Activated CD4-positive, alpha-beta T cell treated with anti-CD3 and anti-CD28 coated beads, Interleukin-2, amount 50 U/mL, for 48 hours (primary cell): ENCODE data around the gene ANTXR1.

Source experiments
- DNase-seq, 2 experiments: peaks; one replicate each; pipeline ENCODE4 v3.0.0-alpha.2; 2020

Gene ANTXR1

GRCh38 chr2:69034845-69035244 is 21.9 kb downstream of the ANTXR1 start:
- no peak for DNase-seq

DNA sequence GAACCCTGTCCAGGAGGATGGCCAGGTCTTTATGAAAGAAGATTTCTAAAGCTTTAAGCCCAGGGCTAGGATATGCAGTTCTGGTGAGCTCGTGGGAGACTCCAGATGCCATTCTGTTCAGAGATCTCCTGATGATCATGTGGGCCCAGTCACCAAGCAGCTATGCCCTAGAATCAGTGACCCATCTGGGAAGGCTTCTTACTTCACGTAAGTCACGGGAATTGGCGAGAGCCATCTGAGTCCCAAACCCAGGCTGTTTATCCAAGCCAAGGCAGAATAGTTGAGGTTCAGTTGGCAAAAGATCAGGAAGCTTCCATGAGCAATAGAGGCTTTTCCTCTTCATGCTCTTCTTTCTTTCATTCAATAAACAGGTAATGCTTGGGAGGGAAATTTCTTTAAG is 23.9 kb downstream of the ANTXR1 start:
- DNase-seq, result no peak

DNA sequence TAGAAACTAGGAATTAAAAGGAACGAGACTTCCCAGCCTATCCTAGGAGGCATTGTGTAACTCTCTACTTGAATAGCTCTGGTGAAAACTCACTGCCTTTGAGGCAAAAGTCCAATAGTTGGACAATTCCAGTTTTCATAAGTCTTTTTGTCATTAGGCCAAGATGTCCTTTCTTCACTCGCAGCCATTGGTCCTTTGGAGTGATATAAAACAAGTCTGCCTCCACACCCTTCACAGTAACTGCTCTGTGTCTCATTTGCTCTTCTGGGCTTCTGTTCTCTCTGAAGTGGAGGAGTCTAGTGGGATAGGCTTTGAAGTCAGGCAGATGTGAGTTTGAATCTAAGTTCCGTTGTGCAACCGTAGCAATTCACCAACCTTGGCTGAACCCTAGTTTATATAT is 28.2 kb downstream of the ANTXR1 start:
- no peak for DNase-seq

DNA sequence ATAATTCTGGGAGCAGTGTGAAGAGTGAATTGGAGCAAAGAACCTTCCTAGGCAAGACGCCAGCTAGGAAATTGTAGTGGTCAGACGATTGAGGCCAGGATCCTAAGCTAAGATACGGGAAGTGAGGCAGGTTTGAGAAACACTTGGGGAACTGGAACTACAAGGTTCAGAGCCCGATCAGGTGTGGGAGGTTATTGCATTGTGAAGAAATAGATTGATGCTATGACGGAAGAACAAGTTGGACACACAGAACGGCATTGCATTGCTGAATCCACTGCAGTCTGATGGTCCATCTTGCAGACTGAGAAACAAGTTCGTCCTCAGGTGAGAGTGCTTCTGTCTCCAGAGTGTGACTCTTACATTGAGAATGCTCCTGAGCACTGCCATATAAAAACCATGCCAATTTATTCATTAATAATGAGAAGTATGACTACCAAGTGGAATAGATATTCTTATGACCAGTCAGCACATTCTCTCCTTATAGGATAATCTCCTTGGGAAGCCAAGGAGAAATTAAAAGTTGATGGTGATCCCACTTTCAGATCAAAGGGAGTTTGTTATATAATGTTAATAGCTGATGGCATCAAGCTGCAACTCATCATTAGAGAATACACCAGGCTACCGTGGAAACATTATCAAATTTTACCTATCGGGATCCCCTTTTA is 30.9 kb downstream of the ANTXR1 start:
- DNase-seq, result no peak

- no peak for DNase-seq
These were observed 33.3 kb downstream of the ANTXR1 start for GRCh38 chr2:69046221-69046662.

DNA sequence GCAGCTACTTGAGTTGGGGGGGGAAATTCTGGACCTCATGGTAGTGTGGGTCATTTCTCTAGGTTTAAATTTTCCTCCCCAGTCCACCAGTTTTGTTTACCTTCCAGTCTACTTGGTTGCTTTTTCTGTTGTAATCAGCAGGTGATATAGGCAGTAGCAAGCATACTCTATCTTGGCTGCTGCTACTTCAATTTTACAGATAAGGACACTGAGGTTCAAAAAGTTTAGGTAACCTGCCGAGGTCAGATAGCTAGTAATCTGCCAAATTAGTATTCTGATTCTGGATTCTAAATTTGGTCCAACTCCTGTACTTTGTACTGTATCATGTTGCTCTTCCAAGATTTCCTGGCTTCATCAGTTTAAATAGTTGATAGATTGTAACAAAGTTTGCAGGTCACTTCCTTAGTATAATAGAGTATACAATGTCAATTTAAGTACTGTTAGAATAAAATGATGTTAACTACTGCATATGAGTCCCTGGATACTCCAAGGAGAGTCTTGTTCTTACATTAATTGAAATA is 34.7 kb downstream of the ANTXR1 start:
- no peak for DNase-seq

DNA sequence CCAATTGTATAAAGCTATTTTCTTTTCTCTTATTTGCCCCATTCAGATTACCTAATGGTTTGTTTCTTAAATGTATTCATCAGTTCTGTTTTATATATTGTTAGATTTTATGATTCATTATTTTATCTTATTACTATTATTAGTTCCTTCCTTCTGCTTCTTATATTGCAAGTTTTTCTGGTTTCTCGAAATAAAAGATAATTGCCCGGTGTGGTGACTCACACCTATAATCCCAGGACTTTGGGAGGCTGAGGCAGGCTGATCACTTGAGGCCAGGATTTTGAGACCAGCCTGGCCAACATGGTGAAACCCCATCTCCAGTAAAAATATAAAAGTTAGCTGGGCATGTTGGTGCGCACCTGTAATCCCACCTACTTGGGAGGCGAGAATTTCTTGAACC is 37.8 kb downstream of the ANTXR1 start:
- DNase-seq, result no peak

DNA sequence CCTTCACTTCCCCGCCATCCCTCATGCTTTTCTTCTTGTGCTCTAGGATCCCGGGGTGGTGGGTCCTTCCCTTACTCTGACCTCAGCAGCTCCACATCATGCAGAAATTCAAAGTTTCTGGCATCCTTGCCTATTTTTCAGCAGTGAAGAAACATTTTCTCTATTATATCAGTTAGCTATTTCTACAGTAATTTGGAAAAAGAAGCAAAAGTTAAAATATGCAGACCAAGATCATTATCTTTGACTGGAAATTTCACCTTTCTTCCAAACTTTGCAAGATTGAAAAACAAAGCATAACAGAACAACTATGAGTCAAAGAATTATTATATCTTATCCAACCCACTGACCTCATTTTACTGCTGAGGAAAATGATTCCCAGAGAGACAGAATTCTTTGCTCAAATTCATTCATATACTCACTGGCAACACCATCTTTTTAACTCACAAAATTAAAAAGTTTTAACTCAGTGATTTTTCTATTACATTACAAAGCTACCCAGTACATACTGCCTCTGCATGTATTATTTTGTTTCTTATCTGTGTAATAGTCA is 40.5 kb downstream of the ANTXR1 start:
- no peak for DNase-seq

DNA sequence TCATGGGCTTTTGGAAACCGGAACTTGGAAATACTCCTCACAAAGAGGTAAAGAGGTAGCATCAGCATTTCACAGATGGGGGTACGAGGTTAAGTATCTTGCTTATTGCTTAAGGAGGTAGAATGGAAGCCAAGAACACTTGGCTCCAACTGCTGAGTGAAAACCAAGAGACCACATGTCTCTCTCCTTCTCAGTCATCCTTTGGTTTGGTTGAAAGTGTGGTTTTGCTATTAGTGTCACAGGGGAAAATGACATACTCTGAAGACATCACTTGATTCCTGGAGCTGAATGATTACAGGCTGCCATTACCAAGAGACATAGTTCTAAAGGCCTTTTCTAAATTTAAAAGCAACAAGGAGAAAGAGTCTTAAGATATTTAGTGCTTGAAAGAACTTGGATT is 41.5 kb downstream of the ANTXR1 start:
- DNase-seq, result no peak

GRCh38 chr2:69055688-69056470 is 42.9 kb downstream of the ANTXR1 start:
- DNase-seq, result no peak

- no peak for DNase-seq
These were observed 44.7 kb downstream of the ANTXR1 start for GRCh38 chr2:69057660-69058059.

DNA sequence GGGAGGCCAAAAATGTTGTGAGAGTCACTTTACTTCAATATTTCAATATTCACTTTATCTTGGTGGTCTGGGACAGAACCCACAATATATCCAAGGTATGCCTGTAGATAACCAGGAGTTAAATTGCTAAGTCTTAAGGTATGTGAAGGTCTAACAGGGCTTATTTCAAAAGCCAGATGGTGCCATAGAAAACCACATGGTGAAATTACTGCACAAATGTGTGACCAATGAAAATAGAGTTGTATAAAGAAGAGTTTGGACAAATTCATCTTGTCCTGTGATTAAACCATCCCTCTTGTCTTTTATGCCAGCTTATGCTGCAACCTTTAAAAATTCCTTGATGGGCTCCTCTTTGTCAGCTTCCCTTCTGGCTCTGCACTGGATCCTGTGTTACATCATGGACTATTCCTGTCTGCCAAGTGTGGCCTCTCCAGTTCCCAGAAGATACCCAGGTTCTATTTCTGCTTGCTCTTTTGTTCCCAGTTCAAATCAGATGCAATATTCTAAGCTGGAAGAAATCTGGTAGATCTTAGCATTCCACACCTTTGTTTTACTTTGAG is 46.8 kb downstream of the ANTXR1 start:
- no peak for DNase-seq

DNA sequence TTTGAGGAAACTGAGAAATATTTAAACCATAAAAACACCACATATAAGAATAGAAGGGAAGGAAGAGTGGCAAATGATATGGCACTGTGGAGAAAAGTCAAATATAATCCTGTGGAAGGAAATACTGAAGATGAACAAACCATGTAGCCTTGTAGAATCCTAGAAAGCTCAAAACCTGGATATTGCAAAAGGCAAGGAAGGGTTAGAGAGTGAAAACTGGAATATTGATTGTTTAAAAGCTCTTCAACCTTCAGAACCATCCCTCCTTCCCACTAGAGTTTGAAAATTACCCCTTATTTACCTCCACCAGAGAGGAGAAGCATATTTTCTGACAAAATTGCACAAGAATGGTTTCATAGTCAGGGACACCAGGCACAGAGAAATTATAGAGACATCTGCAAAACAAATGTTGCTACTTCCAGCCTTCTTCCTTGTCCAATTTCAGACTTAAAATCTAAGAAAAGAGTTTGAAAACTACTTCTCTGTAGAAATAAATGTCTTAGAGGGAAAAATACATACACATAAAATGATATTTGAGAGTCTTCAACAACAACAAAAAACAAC is 48.0 kb downstream of the ANTXR1 start:
- DNase-seq, result no peak

DNA sequence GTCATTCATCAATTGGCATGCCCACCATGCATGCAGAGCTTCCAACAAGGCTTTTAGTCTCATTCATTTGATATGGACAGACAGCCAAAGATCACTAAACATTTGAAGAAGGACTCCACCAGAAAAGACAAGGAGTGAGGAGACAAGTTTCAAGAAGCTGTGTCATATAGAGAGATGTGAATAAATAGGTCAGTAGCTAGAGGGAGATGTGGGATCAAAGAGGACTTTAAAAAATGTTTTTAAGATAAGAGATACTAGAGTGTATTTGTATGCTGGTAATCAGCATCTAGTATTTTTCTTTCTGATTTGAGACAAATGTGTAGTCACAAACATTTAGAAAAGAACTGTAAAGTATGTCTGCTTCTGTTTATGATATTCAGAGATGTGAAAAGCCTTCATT is 48.5 kb downstream of the ANTXR1 start:
- DNase-seq, result no peak

DNA sequence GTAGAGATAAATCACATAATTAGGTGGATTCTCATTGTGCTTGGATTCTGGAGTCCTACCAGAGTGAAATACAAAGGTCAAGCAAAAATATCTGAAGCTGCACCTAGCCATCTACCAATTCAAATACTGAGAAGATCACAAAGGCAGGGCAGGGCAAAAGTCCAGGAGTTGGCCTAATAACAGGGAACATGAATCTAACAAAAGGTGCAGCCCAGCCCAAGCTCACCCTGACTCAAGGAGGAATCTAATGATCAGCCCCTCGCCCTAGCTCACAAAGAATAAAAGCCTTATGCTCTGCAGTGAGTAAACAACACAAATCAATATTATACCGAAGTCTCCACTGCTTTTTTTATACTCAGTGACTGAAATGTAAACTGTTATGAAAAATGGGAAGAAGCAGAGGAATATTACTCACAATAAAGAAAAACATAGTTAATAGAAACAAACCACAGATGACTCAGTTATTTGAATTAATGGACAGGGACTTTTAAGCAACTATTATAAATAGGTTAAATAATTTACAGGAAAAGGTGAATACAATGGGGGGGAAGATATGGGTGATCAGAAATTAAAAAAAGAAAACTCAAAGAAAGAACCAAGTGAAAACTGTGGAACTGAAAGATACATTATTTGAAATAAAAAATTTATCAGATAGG is 49.5 kb downstream of the ANTXR1 start:
- no peak for DNase-seq

DNA sequence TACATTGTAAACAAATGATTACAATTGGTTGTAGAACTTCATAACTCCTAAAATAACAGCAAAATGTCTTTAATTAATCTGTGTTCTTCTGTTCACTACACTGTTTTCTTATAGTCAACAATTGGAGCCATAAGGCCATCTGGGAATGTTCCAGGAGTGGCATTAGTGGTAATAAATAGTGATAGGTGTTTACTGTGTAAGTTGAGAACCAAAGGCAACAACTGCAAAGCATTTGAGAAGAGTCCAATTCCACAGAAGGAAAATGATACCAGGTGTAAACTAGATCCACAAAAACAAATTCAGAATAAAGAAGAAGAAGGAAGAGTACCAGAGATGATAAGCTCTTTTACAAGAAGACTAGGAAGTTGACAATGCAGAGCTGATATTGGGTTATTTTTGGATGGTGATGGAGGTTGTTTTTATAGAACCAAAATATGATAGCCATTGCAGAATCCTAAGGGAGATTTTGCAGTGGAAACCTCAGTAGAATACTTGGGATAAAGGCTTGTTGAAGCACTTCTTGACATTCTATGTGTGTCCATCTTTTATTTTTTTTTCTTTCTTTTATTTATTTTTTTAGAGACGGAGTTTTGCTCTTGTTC is 52.9 kb downstream of the ANTXR1 start:
- DNase-seq, result no peak

DNA sequence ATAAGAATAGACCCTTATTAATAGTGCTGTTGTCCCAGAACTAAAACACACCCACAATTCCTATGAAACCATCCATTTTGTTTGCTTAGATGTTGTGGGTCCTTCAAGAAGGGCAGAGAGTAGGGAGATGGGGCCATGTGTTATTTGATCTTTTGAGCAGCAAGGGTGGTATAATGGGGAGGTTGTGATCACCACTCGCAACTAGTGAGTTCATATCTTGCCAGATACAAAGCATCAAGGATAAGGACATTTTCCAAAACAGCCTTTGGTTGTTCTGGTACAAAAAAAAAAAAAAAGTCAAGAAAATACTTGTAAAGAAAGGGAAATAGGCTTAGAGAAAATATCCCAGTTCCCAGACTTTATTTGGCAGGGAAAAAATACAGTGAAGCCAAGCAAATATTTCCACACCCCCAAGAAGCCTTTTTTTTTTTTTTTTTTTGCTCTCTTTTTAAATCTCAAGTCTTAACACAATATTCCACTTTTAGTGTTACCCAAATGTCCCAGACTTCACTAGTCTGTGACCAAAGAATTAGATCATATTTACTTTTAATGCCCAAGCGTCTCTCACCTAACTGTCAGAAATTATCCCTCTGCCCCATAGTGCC is 54.1 kb downstream of the ANTXR1 start:
- DNase-seq, result no peak

DNA sequence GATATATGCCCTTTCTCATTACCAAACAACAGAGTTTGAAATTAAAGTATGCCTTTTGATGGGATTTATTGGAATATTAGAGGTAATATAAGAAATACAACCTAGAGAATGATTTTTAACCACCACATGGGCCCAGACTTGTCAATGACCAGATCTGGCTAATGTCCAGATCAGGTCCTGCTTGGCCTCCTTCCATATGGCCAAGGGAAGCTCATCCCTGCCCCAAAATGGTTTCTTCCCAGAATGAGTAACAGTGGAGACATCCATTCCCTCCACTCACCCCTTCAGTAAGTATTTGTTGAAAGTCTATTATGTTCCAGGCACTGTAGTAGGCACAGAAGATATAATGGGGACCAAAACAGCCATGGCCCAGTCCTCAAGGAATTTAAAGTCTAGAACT is 54.9 kb downstream of the ANTXR1 start:
- no peak for DNase-seq

- DNase-seq, result no peak
These were observed 58.0 kb downstream of the ANTXR1 start for GRCh38 chr2:69070969-69071368.

- no peak for DNase-seq
These were observed 61.1 kb downstream of the ANTXR1 start for GRCh38 chr2:69073928-69074570.

- DNase-seq, result no peak
These were observed 61.9 kb downstream of the ANTXR1 start for GRCh38 chr2:69074918-69075317.
